K562 (cell line): ENCODE measurements around the gene CXCL6. TPM values are rescaled to one million over a fixed set of nuclear protein-coding genes. Genes with fewer than 3 reads are reported as not detected.

Experiments used
- CHAMP1 ChIP-seq: fragments of 450-650 bp; IDR thresholded peaks from 2 replicates; pipeline ENCODE4 v1.6.1; 2016; ENCODE audit warnings: mild to moderate bottlenecking
- NFYB ChIP-seq: IDR thresholded peaks from 2 replicates; pipeline ENCODE4 v1.6.1; 2011; ENCODE audit warnings: mild to moderate bottlenecking, moderate library complexity; ENCODE audit not compliant: insufficient read length; ENCODE audit errors: extremely low read depth
- RBM25 ChIP-seq: fragments of 200-400 bp; formaldehyde crosslinking; IDR thresholded peaks from 2 replicates; pipeline ENCODE4 v1.6.1; 2018; ENCODE audit warnings: low read length, low read depth, moderate library complexity; ENCODE audit not compliant: severe bottlenecking
- RERE ChIP-seq: sonication (generic); formaldehyde crosslinking; IDR thresholded peaks from 2 replicates; pipeline ENCODE4 v1.8.0; 2023; ENCODE audit warnings: missing genetic modification reagents, mild to moderate bottlenecking, borderline replicate concordance
- TEAD1 ChIP-seq, 2 experiments: fragments of 450-650 bp in 1 of 2; sonication (generic) in 1 of 2; formaldehyde crosslinking; IDR thresholded peaks; 2 replicates each; pipeline versions ENCODE4 v1.4.0 to v1.8.0; 2020 to 2022; ENCODE audit warnings: mild to moderate bottlenecking in 2 of 2, missing genetic modification reagents in 1 of 2
- TFE3 ChIP-seq: fragments of 450-650 bp; formaldehyde crosslinking; IDR thresholded peaks from 2 replicates; pipeline ENCODE4 v1.4.0; 2020; ENCODE audit warnings: mild to moderate bottlenecking, mixed read lengths
- TOE1 ChIP-seq, 2 experiments: fragments of 450-650 bp in 1 of 2; sonication (generic) in 1 of 2; formaldehyde crosslinking in 1 of 2; IDR thresholded peaks; 2 replicates each; pipeline versions ENCODE4 v1.7.1 to v1.8.0; 2016 to 2022; ENCODE audit warnings: borderline replicate concordance in 2 of 2, mild to moderate bottlenecking in 2 of 2, antibody characterized with exemption in 1 of 2, inconsistent platforms in 1 of 2, low read depth in 1 of 2, missing genetic modification reagents in 1 of 2, moderate library complexity in 1 of 2
- ZNF431 ChIP-seq: sonication (generic); formaldehyde crosslinking; IDR thresholded peaks from 2 replicates; pipeline ENCODE4 v1.8.0; 2022; ENCODE audit warnings: mild to moderate bottlenecking, missing genetic modification reagents
- polyA plus RNA-seq, 8 experiments: library from polyadenylated mRNA; depleted of rRNA in 4 of 8; stranded (reverse) in 5 of 8; unstranded in 3 of 8; fragments of >200 nt; fragmentation: Nextera tagmentation in 2 of 8; fragmentation: Illumina TruSeq in 1 of 8; extraction: Ambion mirVana in 2 of 8; extraction: Trizol in 1 of 8; gene quantifications; 2 replicates each; pipeline versions ENCODE4 v1.2.1 to v1.2.3, GENCODE V29; 2011 to 2014; ENCODE audit warnings: inconsistent platforms in 1 of 8, missing spikeins in 1 of 8
- total RNA-seq, 7 experiments: library from RNA; depleted of rRNA in 6 of 7; stranded (reverse); fragments of >200 nt in 6 of 7; fragmentation: Illumina TruSeq in 2 of 7; extraction: Trizol in 2 of 7; gene quantifications; 2 replicates each; pipeline versions ENCODE4 v1.2.1 to v1.2.3, GENCODE V29; 2011 to 2021; ENCODE audit warnings: low replicate concordance in 1 of 7

Gene CXCL6
- total and polyA plus RNA-seq, 9 of the 15 experiments (the other 6 are each of a cell fraction or from before 2014, with no cell fraction given): not detected

GRCh38 chr4:73874386-73874785 is 37.9 kb downstream of the CXCL6 start (continued):
- no peak for TF ChIP-seq RERE (CRISPR knock-in tag)
- TF ChIP-seq TOE1 (IDR thresholded peaks at IDR 0.05; ENCODE audit: borderline replicate concordance): no peak
- TF ChIP-seq TOE1 (CRISPR knock-in tag; IDR thresholded peaks at IDR 0.05; ENCODE audit: borderline replicate concordance, low read depth): no peak
- no peak for TF ChIP-seq ZNF431 (CRISPR knock-in tag)
- no peak for TF ChIP-seq CHAMP1
- no peak for TF ChIP-seq NFYB
- TF ChIP-seq RBM25: no peak
- no peak for TF ChIP-seq TFE3
- no peak for TF ChIP-seq TEAD1 (CRISPR knock-in tag; IDR thresholded peaks at IDR 0.05)
